ENCODE measurements around the gene PODXL2. TPM values are rescaled to one million over a fixed set of nuclear protein-coding genes. Genes with fewer than 3 reads are reported as not detected.

Gene PODXL2
- total RNA-seq, 1 donor from 2014 or later = 14.5 TPM

- Histone ChIP-seq H3K27me3 (ENCODE audit: insufficient read depth, low read length) (no peaks in the 10 kb centered on the region), H2AFZ (ENCODE audit: low read depth, low read length) (no peak overlapping the region), H3K79me2 (ENCODE audit: insufficient read depth, low read length) (no peaks in the 10 kb centered on the region), H3K9me3 (ENCODE audit: insufficient read depth, low read depth, low read length) (no peaks in the 10 kb centered on the region), H3K4me2 (ENCODE audit: low read length) (no peak overlapping the region), H3K9ac (ENCODE audit: low read length) (no peak overlapping the region), H3K27ac (ENCODE audit: low read depth, low read length) (no peak overlapping the region), H3K4me3 (ENCODE audit: insufficient read depth, low read depth, low read length) (no peak overlapping the region), H4K20me1 (ENCODE audit: insufficient read depth, low read length) (no peaks in the 10 kb centered on the region), H3K36me3 (ENCODE audit: insufficient read depth, low read length) (no peaks in the 10 kb centered on the region), H3K4me1 (ENCODE audit: insufficient read depth, low read length) (peaks cover 45% of the 10 kb centered on the region)
- H3K27me3 Mint-ChIP-seq (ENCODE audit: low read depth, unreplicated experiment) = no peaks in the 10 kb centered on the region
- peaks cover 31% of the 10 kb centered on the region for H3K4me1 Mint-ChIP-seq (ENCODE audit: low read depth, unreplicated experiment)
- no peak for DNase-seq (ENCODE audit: low read depth)
- TF ChIP-seq EZH2 (IDR thresholded peaks at IDR 0.05; ENCODE audit: insufficient read depth, low read length) = no peak
- TF ChIP-seq, protein P1, sequence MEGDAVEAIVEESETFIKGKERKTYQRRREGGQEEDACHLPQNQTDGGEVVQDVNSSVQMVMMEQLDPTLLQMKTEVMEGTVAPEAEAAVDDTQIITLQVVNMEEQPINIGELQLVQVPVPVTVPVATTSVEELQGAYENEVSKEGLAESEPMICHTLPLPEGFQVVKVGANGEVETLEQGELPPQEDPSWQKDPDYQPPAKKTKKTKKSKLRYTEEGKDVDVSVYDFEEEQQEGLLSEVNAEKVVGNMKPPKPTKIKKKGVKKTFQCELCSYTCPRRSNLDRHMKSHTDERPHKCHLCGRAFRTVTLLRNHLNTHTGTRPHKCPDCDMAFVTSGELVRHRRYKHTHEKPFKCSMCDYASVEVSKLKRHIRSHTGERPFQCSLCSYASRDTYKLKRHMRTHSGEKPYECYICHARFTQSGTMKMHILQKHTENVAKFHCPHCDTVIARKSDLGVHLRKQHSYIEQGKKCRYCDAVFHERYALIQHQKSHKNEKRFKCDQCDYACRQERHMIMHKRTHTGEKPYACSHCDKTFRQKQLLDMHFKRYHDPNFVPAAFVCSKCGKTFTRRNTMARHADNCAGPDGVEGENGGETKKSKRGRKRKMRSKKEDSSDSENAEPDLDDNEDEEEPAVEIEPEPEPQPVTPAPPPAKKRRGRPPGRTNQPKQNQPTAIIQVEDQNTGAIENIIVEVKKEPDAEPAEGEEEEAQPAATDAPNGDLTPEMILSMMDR (IDR thresholded peaks at IDR 0.05; ENCODE audit: insufficient read depth, low read depth, low read length) = no peak
- H3K4me3 Mint-ChIP-seq (ENCODE audit: unreplicated experiment) = no peak overlapping the region
- H3K9me3 Mint-ChIP-seq (ENCODE audit: unreplicated experiment) = no peaks in the 10 kb centered on the region
- peaks cover 8% of the 10 kb centered on the region for H3K36me3 Mint-ChIP-seq (ENCODE audit: low read depth, unreplicated experiment)
- no peak for FAIRE-seq
- H3K27ac Mint-ChIP-seq (ENCODE audit: unreplicated experiment) = peak overlapping the region; percentile 14
Observed at GRCh38 chr3:127692501-127693335, 63.7 kb downstream of the PODXL2 start.

GRCh38 chr3:127693336-127693843 is 64.4 kb downstream of the PODXL2 start:
- Mint-ChIP-seq H3K9me3 (ENCODE audit: unreplicated experiment) (no peaks in the 10 kb centered on the region), H3K36me3 (ENCODE audit: low read depth, unreplicated experiment) (peaks cover 8% of the 10 kb centered on the region), H3K27ac (ENCODE audit: unreplicated experiment) (no peak overlapping the region), H3K4me3 (ENCODE audit: unreplicated experiment) (no peak overlapping the region), H3K4me1 (ENCODE audit: low read depth, unreplicated experiment) (peaks cover 29% of the 10 kb centered on the region), H3K27me3 (ENCODE audit: low read depth, unreplicated experiment) (no peaks in the 10 kb centered on the region)
- Histone ChIP-seq H3K4me3 (ENCODE audit: insufficient read depth, low read depth, low read length) (no peak overlapping the region), H3K79me2 (ENCODE audit: insufficient read depth, low read length) (no peaks in the 10 kb centered on the region), H3K27me3 (ENCODE audit: insufficient read depth, low read length) (no peaks in the 10 kb centered on the region), H3K27ac (ENCODE audit: low read depth, low read length) (no peak overlapping the region), H3K4me1 (ENCODE audit: insufficient read depth, low read length) (peaks cover 46% of the 10 kb centered on the region), H4K20me1 (ENCODE audit: insufficient read depth, low read length) (no peaks in the 10 kb centered on the region), H3K9me3 (ENCODE audit: insufficient read depth, low read depth, low read length) (no peaks in the 10 kb centered on the region), H2AFZ (ENCODE audit: low read depth, low read length) (no peak overlapping the region), H3K9ac (ENCODE audit: low read length) (no peak overlapping the region), H3K4me2 (ENCODE audit: low read length) (no peak overlapping the region), H3K36me3 (ENCODE audit: insufficient read depth, low read length) (no peaks in the 10 kb centered on the region)
- no peak for TF ChIP-seq EZH2 (IDR thresholded peaks at IDR 0.05; ENCODE audit: insufficient read depth, low read length)
- TF ChIP-seq, protein P1 (IDR thresholded peaks at IDR 0.05; ENCODE audit: insufficient read depth, low read depth, low read length) = no peak
- no peak for DNase-seq (ENCODE audit: low read depth)
- no peak for FAIRE-seq

Measured in astrocyte (in vitro differentiated cells and primary cell).